HEK293 (cell line): Measurements from ENCODE around the gene FAM216A.

Experiments
- CTCF ChIP-seq: fragments of 450-650 bp; formaldehyde crosslinking; IDR thresholded peaks from 2 replicates; pipeline ENCODE4 v1.5.1; 2016; ENCODE audit warnings: missing biosample characterization, missing genetic modification characterization
- HOXA7 ChIP-seq: sonication (generic); formaldehyde crosslinking; IDR thresholded peaks from 2 replicates; pipeline ENCODE4 v1.8.1; 2022; ENCODE audit warnings: missing genetic modification reagents, borderline replicate concordance
- ZBTB1 ChIP-seq: fragments of 450-650 bp; formaldehyde crosslinking; IDR thresholded peaks from 2 replicates; pipeline ENCODE4 v1.5.1; 2016; ENCODE audit warnings: missing biosample characterization, missing genetic modification characterization
- ZNF555 ChIP-seq: fragments of 450-650 bp; formaldehyde crosslinking; conservative IDR thresholded peaks from 2 replicates; pipeline ENCODE4 v1.5.1; 2017; ENCODE audit warnings: missing biosample characterization, mild to moderate bottlenecking, missing genetic modification characterization, inconsistent platforms
- ZNF654 ChIP-seq: fragments of 450-650 bp; formaldehyde crosslinking; IDR thresholded peaks from 2 replicates; pipeline ENCODE4 v1.5.1; 2016; ENCODE audit warnings: low read depth, missing biosample characterization, missing genetic modification characterization

- no peak for TF ChIP-seq CTCF (tag by site-specific recombination)
- no peak for TF ChIP-seq HOXA7 (CRISPR knock-in tag)
- TF ChIP-seq ZBTB1 (tag by site-specific recombination): no peak
- no peak for TF ChIP-seq ZNF555 (tag by site-specific recombination)
- no peak for TF ChIP-seq ZNF654 (tag by site-specific recombination)
Observed at GRCh38 chr12:110424237-110424636, 44.4 kb upstream of the FAM216A start.
